TTC549 (cell line): ENCODE measurements around the gene COL27A1.

ENCODE experiments used
- FAIRE-seq: peaks from 2 replicates; lab custom pipeline; 2012; peaks lifted over from hg19 to GRCh38; lab: Jason Lieb, UNC

Gene COL27A1

DNA sequence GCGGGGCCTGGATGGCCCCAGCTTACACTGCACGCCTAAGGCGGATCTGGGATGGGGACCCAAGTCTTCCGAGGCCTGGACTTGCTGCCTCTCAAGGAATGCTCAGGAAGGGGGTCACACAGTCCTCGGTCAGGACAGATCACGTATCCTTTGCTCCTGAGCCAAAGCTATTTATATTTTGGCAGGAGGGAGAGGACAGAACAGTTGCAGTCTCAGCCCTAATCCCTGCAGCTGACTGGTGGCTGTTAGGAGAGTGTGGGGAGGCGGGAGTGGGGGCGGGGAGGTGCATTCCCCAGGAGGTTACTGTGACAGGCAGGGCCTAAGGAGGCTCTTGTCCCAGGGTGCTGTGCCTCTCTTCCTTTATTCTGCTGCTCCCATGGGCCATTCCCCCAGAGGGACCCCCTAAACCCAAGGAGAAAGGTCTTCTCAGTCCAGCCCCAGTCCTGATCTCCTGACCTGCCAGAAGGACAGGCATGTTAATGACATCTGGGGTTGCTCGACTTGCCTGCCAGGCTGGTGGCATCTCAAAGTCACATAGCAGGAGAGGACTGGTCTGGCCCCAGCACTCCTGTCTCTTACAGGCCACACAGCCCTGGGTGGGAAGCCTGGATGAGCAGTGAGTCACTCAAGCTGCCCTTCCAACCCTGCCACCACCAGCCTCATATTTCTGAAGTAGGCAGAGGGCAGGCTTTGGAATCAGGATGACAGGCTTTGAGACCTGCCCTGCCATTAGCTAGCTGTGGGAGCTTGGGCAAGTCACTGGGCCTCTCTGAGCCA is 51.9 kb downstream of the COL27A1 start:
- FAIRE-seq, result no peak

DNA sequence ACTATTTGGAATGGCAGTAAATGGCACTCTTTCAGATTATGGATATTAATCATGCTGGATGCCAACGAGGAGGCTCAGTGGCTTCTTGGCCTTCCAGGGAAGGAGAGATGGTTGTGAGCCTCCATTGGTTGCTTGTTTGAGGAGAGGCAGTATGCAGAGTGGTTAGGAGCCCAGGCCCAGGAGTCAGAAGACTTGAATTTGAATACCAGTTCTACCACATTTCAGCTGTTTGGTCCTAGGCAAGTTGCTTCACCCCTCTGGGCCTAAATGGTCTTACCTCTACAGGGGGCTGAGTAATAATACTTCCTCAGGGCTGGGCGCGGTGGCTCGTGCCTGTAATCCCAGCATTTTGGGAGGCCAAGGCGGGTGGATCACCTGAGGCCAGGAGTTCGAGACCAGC is 52.5 kb downstream of the COL27A1 start:
- FAIRE-seq, result no peak

DNA sequence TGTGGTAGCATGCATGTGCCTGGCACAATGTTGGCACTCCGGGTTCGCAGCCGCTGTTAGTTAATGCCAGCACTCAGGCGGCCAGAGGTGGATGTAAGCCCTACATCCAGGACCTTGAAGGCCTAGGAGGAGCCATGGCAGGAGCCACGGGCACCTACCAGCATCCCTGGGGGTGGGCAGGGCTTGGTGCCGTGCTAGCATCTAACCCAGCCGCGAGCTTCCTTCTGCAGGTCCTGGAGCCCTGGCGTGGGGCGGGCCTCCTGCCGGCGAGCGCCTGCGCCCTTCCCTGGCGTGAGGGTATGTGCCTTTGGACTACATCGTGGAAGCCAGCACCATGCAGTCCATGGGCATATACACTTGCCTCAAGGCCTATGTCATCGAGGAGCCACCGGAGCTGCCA is 53.8 kb downstream of the COL27A1 start:
- no peak for FAIRE-seq

DNA sequence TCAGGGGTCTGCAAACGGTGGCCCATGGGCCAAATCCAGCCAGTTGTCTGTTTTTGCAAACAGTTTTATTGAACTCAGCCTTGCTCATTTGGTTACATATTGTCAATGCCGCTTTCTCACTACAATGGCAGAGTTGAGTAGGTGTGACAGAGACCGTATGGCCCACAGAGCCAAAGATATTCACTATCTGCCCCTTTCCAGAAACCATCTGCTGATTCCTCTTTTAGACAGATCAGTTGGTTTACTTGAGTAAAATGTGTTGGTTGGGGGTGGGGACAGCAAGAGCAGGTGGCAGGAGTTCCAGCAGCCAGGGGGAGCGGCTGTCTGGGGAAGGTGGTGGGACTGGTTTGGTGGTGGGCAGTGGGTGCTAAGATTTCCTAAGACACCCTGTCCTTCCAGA is 54.8 kb downstream of the COL27A1 start:
- no peak for FAIRE-seq

DNA sequence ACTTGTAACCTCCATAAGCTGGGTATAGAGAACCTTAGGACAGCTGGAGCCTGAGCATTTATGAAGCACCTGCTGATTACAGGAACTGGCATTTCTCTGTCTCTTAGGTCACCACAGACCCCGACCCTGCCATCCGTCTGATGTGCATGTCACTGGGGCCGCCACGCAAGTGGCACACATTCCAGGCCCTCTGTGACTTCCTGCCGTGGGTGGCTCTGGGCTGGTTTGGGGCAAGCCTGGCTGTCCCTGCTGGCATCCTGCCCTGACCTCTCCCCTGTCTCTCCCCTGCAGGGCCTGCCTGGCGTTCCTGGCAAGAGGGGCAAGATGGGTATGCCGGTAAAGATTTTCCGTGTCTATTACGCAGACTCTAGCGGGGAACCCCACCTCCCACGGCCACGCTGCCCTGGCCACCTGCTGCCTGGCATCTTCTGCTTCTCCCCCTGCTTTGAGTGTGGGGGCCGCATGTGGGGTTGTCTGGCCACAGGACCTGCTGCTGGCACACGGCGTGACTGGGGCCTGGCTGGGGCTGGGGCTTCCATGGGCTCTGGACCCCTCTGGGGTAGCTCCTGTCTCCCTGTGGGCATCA is 55.4 kb downstream of the COL27A1 start:
- no peak for FAIRE-seq

DNA sequence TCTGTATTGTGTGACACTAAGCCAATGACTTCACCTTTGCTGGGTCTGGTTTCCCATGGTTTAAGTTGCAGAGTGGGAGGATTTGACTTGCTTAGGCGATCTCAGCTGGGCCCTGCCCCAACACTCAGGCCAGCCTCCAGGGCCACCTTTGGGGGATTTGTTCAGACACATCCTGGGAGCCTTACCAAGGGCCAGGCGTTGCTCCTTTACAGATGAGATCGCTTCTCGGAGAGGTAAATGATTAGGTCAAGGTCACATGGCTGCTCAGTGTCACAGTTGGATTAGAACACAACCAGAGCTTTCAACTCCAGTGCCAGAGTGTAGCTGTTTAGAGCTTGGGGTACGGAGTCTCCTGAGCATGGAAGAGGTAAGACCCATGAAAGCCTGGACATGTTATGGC is 57.5 kb downstream of the COL27A1 start:
- no peak for FAIRE-seq

DNA sequence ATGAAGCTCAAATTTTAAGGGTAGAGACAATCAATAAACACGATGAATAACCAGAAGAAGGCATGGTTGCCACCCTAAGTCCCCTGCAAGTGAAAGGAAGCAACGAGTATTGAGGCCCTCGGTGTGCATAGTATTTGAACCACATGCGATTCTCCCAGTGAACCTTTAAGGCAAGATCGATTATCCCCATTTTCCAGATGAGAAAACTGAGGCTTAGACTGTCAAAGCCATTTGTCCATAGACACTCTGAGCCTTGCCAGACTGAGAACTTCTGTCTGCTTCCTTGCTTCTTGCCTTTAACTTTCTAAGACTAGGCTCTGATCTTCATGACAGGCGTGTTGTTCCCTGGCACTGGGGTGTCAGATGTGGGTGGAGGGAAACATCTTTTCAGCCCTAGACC is 58.2 kb downstream of the COL27A1 start:
- no peak for FAIRE-seq

DNA sequence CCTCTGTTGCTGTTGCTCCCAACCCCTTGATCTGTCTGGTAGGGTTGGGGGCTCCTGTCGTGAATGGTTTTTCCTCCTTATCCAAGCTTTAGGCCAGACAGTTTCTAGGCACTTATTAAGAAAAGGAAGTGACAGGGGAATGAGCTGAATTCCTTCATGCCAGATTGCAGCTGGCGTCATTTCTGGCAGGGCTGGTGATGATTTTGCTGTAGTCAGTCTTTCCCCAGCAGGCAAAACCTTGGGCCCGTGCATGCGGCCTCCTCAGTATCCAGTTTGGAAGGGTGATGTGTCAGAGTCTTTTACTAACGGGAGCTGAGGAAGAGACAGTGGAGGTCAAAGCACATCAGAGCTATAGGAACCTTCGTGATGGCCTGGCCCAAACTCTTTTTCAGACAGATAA is 58.8 kb downstream of the COL27A1 start:
- no peak for FAIRE-seq

DNA sequence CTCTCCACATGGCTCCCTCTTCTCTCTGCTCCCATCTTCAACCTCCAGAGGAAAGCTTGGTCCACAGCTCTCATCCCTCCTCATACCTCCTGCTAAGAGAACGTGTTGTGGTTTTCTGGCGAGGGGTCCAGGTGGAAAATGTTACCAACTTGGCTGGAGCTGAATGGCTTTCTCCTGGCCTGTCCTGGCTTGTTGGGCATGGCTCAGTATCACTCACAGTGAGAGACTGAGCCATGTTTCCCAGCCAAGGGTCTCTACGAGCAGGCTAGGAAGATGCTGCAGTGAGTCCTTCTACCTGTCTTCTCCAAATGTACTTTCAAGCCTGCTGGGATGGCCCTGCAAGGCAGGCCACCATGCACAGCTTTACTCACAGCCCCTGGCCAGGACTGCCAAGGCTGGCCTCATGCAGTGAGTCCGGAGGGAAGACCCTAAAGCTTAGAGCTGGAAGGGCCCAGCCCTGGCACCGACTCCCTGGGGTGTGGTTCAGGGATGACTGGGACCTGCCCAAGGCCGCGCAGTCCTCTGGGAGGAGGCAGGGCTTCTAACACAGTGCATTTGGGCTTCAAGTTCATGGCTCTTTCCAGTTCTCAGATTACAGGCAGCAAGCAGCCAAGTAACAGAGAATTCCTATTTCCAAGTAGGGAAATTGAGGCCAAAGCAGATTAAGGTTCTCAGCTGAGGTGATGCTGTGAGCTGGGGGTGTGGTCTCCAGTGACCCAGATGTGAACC is 59.5 kb downstream of the COL27A1 start:
- no peak for FAIRE-seq

DNA sequence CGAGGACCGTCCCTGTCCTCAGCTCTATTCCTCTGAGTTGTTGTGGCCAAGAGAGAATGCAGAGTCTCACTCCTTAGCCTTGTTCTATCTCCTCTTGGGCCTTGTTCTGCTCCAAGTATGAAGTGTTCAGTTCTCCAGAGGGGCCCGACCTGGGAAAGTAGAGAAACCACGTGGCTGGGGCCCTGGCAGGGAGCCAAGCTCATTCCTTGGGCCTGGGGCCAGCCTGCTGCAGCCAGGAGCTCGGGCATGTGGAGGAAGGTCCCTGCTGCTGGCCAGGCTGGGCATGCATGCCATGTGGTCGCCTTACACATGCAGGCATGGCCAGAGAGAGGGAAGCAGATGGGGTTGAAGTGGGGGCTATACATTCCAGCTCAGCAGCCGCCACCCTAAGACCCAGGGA is 60.7 kb downstream of the COL27A1 start:
- no peak for FAIRE-seq

DNA sequence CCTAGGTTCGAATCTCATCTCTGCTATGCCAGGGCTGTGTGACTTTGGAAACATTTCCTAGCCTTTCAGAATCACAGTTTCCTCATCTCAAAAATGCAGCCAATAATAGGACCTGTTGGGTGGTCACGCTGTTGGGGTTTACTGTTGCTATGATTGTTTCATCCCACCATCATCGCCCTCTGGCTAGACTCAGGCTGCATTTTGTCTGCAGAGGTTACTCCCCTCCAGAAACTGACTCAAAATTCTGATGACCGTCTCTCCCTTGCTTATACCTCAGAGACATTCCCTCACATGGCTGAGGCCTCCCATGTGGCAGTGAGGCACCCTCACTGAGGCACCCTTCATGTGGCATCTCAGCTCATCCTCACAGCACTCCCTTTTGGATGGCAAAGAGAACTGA is 61.6 kb downstream of the COL27A1 start:
- FAIRE-seq, result no peak

DNA sequence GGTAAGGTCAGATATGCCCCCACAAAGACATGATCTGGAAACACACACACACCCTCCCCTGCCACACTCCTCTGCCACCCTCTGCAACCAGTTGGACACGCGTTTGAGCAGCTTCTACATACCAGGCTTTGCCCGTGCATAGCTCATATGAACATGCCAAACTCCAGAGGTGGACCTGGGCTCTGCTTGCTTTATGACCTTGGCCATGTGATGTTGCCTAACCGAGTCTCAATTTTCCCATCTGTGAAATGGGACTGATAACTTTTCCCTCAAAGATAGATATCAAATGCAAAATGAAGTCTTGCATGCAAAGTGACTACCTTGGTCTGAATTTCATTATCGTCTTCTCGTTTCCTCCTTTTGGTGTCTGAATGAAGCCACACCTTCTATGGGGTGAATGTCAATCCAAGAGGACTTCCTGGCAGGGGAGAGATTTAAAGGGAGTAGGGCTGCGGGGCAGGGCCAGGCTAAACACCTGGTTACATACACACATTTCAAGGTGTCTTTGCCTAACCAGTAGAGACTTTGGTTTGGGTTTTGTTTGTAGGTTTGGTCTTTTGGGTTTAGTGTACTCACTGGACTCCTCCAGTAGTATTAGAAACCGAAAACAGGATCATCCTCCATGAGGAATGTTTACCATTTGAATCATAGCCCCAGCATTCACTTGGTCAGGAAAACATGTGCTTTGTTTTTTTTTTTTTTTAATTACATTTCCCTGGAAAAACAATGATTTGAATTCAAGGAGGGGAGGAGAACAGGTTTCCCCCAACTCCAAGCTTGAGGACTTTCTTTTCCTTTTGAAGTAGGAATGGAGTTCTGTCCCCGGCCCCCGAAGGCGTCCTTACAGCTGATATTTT is 63.2 kb downstream of the COL27A1 start:
- FAIRE-seq, result no peak

DNA sequence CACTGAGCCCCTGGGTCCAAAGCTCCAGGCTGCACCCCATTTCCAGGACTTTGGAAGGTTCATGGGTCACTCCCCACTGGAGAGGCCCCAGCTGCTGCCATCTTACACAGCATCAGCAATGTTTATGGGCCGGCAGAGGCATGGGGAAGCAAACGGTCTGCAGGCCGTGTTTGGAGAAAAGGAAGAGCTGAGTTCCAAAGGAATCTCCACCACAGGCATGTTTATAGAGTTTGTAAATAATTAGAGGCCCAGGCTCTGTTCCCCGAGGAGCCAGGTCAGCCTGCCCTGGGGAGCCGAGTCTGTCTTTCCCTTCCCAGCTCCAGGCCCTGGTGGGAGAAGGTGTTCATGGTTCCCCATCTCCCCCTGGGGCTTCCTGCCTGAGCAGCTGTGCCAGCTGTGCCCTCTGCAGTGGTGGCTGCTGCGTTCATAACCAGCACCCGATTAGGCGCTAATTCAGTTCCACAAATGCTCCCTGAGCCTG is 64.8 kb downstream of the COL27A1 start:
- no peak for FAIRE-seq

DNA sequence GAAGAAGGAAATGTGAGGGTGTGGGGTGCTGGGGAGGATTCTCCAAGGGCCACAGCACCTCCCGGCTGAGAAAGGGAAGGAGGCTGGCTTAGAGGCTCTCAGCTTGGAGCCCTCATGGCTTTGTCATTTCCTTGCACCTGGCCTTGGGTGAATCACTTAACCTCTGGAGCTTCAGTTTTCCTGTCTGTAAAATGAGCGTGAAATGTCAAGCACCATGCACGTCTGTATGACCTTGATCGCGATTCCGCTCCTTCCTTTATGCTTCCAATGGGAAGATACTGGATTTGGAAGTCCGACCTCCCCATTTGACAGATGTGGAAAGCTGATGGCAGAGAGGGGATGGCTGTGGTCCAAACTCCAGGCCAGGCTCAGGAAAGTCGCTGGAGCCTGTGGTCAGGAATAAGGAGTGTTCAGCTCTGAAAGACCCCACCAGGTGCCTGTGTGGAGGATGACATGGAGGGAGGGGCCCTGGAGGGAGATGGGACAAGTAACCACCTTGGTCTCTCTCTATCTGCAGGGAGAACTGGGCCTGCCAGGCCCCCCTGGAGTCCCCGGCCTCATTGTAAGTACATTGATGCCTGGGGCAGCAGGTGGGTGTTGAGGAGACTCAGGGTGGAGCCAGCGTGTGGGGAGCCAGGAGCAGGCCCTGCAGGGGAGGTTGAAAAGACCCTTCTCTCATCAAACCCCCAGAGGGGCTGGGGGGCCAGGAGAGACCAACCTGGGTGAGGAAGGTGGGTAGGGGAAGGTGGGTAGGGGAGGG is 66.5 kb downstream of the COL27A1 start:
- no peak for FAIRE-seq

DNA sequence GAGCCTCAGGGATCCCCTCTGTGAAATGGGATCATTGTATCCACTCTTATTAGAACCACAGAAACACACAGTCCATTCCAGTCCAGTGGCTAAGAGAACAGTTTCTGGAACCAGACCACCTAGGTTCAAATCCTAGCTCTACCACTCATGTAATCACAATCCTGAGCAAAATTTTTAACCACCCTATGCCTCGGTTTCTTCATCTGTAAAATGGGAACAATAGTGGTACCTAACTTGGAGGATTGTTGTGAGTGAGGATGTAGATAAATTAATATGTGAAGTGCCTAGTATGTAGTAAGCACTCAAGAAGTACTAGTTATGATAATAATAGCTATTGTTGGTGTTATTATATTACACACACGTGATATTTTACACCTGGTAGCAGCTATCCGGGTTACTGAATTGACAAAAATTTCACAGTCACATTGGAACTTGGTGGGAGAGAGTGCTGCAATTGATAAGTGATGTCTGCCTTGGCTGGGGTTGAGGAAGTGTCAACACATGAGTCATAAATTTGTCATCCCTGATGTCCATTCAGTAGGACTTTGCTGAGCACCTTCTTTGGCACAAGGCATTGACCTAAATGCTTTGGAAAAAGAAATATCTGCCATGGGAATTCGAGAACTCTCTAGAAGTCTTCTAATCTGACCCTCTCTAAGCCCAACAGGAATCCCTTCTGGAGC is 68.4 kb downstream of the COL27A1 start:
- FAIRE-seq, result no peak

DNA sequence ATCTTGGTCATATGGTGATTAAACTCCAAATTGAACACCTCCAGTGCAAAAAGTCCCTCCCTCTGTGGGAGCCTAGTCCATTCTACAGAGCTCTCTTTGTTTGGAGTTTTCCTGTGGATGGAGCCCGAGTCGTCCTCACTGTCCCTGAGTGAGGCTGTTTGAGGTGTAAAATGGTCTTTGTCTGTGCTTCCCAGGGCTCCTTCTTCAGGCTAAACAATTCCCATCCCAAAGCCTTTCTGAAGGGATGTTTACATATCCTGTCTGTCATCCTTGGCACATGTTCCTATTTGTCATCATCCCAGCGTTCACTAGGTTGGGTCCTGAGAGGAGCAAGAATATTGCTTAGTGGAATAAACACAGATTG is 68.9 kb downstream of the COL27A1 start:
- FAIRE-seq, result no peak

DNA sequence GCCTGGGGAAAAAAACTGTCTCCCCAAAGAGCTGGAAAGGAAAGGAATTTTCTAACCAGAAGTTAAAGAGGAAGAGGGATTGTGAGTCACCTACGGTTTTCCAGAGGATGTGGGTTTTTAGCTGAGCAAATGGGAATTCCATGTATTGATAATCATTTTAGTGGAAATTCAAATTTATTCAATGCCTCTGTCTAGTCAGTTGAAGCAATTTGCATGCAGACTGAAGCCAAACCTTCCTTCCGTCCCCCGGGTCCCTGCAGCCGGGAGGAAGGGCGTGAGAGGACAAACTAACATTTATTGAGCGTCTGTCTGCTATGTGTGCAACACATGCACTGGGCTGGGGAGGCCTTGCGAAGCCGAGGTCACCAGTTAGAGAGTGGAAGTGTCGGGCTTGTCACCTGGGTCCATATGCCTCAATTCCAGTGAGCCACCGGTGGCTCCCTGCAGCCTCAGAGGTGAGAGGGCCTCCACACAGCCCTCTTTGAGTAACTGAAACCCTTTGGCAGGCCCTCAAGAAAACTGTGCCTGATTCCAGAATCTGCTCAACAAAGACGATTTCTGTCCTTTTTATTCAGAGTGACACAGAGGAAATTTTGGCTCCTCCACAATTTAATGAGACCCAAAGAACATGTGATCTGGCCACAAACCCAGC is 70.3 kb downstream of the COL27A1 start:
- FAIRE-seq, result no peak

DNA sequence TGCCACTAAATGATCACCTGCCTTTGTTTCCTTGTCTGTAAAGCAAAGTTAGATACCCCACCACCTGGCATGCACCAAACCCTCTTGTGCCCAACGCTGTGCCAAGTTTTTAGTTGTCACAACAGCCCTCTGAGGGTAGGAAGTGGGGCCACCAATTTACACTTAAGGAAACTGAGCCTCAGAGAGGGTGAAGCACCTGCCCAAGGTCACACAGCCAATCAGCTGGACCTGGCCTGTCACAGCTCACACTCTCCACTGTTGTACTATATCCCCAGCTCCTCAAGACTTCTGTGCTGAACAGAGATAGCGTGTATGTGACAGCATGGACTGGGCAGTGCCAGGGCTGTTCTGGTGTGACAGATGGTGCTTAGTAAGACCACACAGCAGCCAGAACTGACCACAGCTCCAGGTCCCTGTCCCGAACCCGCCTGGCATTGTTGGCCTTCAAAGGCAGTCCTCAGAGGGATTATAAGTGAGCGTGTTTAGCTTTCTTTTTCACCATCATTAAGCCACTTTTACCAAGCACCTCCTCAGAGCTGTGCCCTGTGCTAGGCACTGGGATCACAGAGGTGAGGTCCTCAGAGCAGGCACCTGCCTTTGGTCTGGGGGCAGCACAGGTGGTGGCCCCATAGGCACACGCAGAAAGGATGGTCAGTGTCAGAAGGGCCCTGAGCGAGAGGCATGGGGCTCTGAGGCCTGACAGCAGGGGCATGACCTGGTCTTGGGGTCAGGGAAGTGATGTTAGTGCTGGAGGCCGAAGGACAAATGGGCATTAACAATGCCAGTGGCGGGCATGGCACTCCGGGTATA is 71.1 kb downstream of the COL27A1 start:
- no peak for FAIRE-seq

DNA sequence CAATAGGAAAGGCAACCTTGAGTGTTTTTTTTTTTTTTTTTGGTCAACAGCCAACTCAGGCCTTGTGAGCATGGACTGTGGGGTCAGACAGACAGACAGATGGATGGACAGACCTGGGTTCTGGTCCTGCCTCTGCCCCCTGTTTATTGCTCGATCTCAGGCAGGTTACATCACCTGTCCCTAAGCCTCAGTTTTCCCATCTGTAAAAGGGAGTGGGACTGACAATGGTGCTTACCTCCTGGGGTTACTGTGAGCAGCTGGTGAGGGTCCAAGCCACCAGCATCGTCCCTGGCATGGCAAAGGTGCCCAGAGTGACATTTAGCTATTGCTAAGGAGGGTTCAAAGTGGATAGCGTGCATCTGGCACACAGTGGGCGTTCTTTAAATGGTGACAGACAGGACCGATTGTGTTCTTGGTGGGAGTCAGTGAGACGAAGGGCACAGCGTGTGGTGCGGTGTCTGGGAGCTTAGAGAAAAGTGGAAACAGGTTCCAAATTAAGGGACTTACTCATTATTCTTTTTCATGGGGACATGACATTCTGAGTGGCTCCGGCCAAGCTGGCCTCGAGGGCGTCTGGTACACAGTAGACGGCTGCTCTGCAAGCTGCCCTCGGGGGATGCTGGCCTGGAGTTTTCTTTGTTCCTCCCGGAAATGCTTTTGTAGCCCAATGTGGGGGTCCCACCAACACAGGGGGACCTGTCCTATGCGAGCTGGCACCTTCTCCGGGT is 72.1 kb downstream of the COL27A1 start:
- FAIRE-seq, result no peak
